ENCODE data around the gene PAQR6. TPM values are rescaled to one million over a fixed set of nuclear protein-coding genes. Genes with fewer than 3 reads are reported as not detected.

PAQR6 gene
- total RNA-seq, 1 donor from 2014 or later: 0.80 TPM

DNA sequence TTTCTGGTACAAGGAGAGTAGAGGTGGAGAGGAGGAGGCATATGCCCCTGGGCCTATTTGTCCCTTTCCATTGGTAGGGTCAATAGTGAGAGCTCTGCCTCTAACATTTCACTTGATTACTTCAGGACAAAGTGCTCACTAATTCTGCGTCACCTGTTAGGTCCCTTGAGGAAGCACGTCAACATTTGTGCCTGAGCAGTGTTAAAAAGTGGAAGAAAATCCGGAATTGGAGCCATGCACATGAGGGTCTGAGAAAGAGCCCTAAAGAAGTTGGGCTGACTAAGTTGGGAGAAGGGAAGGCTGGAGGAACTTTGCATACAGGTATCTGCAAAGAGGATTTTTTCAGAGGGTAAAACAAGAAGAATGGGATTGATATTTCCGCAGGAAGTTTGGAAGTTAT is 52.0 kb downstream of the PAQR6 start:
- DNase-seq (ENCODE audit: low read depth): no peak

DNA sequence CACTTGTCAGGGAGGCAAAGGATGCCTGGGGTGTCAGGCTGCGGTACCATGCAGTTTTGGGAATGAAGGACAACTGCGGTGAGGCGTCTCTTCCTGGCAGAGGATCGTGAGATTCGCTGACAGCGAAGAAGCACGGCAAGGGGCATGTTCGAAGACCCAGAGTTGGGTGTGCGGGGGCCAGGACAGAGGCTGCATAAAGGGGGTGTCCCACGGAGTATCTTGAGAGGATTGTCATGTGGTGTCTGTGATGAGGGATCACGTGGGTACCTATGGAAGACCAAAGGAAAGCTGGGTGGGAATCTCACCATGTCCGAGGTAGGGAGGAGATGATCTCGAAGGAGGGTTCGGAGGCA is 53.6 kb downstream of the PAQR6 start:
- no peak for DNase-seq (ENCODE audit: low read depth)

GRCh38 chr1:156193488-156194299 is 54.2 kb downstream of the PAQR6 start, which contains the start of gene SLC25A44:
TSS of gene SLC25A44 (plus strand) at chr1:156194104. CDS start at chr1:156199848, 5,744 bp downstream.
- DNase-seq (ENCODE audit: low read depth): peak; percentile 98

Other genes starting within 250 kb of the PAQR6 start
- 366 and 540 TPM in 2 replicates for gene SSR2, start 227.1 kb downstream of the PAQR6 start, total RNA-seq
- gene UBQLN4, start 194.3 kb downstream of the PAQR6 start, total RNA-seq: 16.0 and 25.2 TPM in 2 replicates
- gene LAMTOR2, start 193.3 kb downstream of the PAQR6 start, total RNA-seq: 53.6 and 79.0 TPM in 2 replicates
- gene RAB25, start 186.9 kb downstream of the PAQR6 start, total RNA-seq: 0.50 and 43.9 TPM in 2 replicates
- gene MEX3A, start 165.6 kb downstream of the PAQR6 start, total RNA-seq: 5.0 and 7.1 TPM in 2 replicates
- gene LMNA, start 133.3 kb downstream of the PAQR6 start, total RNA-seq: 420 and 617 TPM in 2 replicates
- gene SEMA4A, start 94.5 kb downstream of the PAQR6 start, total RNA-seq: 0.69 and 7.4 TPM in 2 replicates
- 5.9 and 17.4 TPM in 2 replicates for gene SLC25A44, start 54.0 kb downstream of the PAQR6 start, total RNA-seq
- 47.1 and 65.8 TPM in 2 replicates for gene PMF1, start 35.0 kb downstream of the PAQR6 start, total RNA-seq
- gene BGLAP, start 5.9 kb downstream of the PAQR6 start, total RNA-seq: 0.15 TPM in 1 of 2 replicates, not detected in the other
- gene SMG5, start 34.8 kb upstream of the PAQR6 start, total RNA-seq: 58.5 and 92.8 TPM in 2 replicates
- 0.52 and 1.6 TPM in 2 replicates for gene TMEM79, start 36.3 kb upstream of the PAQR6 start, total RNA-seq
- gene GLMP, start 47.6 kb upstream of the PAQR6 start, total RNA-seq: 23.7 and 37.2 TPM in 2 replicates
- not detected in 2 replicates for gene VHLL, start 51.3 kb upstream of the PAQR6 start, total RNA-seq
- 499 and 846 TPM in 2 replicates for gene CCT3, start 90.2 kb upstream of the PAQR6 start, total RNA-seq
- gene TSACC, start 90.5 kb upstream of the PAQR6 start, total RNA-seq: not detected in 2 replicates
- 0.55 TPM in 1 of 2 replicates, not detected in the other for gene RHBG, start 121.2 kb upstream of the PAQR6 start, total RNA-seq

All from renal cortical epithelial cell (primary cell).